HG03280 (cell line): ENCODE results near the gene NOX1.
A peak's percentile ranks its signal among the peaks of the same experiment; 100 is the strongest.

Experiments used
- ATAC-seq: cut with Tn5 transposase; IDR thresholded peaks from one replicate; pipeline ENCODE4 v1.9.1; 2021; ENCODE audit warnings: mild to moderate bottlenecking, moderate library complexity; ENCODE audit not compliant: unreplicated experiment

Gene NOX1

GRCh38 chrX:100874325-100874724, at the start of gene NOX1:
NOX1 (minus strand) TSS chrX:100874359; CDS start chrX:100874139, 220 bp downstream.
- ATAC-seq: no peak

- ATAC-seq: no peak
Measured at GRCh38 chrX:100915562-100915961, 41.4 kb upstream of the NOX1 start.

GRCh38 chrX:100913111-100913510, 39.0 kb upstream of the NOX1 start:
- ATAC-seq: no peak

GRCh38 chrX:100911731-100912130, 37.6 kb upstream of the NOX1 start:
- no peak for ATAC-seq

- ATAC-seq: no peak
Measured at GRCh38 chrX:100905620-100906019, 31.5 kb upstream of the NOX1 start.

GRCh38 chrX:100904433-100904832, 30.3 kb upstream of the NOX1 start:
- ATAC-seq: no peak

- ATAC-seq: peak; percentile 65
Measured at GRCh38 chrX:100895365-100896075, 21.4 kb upstream of the NOX1 start.

GRCh38 chrX:100883654-100884053, 9.5 kb upstream of the NOX1 start:
- no peak for ATAC-seq

- no peak for ATAC-seq
Measured at GRCh38 chrX:100880368-100880767, 6.2 kb upstream of the NOX1 start.

- ATAC-seq: no peak
Measured at GRCh38 chrX:100871594-100872560, 2.3 kb downstream of the NOX1 start.

- no peak for ATAC-seq
Measured at GRCh38 chrX:100870527-100870926, 3.6 kb downstream of the NOX1 start.

- no peak for ATAC-seq
Measured at GRCh38 chrX:100868273-100868672, 5.9 kb downstream of the NOX1 start.

GRCh38 chrX:100864657-100865391, 9.3 kb downstream of the NOX1 start:
- ATAC-seq: no peak

- no peak for ATAC-seq
Measured at GRCh38 chrX:100863326-100863864, 10.8 kb downstream of the NOX1 start.

GRCh38 chrX:100852810-100853209, 21.3 kb downstream of the NOX1 start:
- no peak for ATAC-seq

- no peak for ATAC-seq
Measured at GRCh38 chrX:100850317-100850716, 23.8 kb downstream of the NOX1 start.

- ATAC-seq: no peak
Measured at GRCh38 chrX:100831219-100831946, 42.8 kb downstream of the NOX1 start.

- ATAC-seq: peak; percentile 34
Measured at GRCh38 chrX:100830547-100830946, 43.6 kb downstream of the NOX1 start.

GRCh38 chrX:100830143-100830542, 44.0 kb downstream of the NOX1 start:
- ATAC-seq: peak; percentile 29

GRCh38 chrX:100829730-100830129, 44.4 kb downstream of the NOX1 start:
- peak; percentile 65 for ATAC-seq
